HG02571 (cell line): ENCODE measurements around the gene EFHD1.

Source experiments
- ATAC-seq: cut with Tn5 transposase; IDR thresholded peaks from one replicate; pipeline ENCODE4 v1.9.1; 2021; ENCODE audit warnings: mild to moderate bottlenecking, moderate library complexity; ENCODE audit not compliant: unreplicated experiment

EFHD1 gene

DNA sequence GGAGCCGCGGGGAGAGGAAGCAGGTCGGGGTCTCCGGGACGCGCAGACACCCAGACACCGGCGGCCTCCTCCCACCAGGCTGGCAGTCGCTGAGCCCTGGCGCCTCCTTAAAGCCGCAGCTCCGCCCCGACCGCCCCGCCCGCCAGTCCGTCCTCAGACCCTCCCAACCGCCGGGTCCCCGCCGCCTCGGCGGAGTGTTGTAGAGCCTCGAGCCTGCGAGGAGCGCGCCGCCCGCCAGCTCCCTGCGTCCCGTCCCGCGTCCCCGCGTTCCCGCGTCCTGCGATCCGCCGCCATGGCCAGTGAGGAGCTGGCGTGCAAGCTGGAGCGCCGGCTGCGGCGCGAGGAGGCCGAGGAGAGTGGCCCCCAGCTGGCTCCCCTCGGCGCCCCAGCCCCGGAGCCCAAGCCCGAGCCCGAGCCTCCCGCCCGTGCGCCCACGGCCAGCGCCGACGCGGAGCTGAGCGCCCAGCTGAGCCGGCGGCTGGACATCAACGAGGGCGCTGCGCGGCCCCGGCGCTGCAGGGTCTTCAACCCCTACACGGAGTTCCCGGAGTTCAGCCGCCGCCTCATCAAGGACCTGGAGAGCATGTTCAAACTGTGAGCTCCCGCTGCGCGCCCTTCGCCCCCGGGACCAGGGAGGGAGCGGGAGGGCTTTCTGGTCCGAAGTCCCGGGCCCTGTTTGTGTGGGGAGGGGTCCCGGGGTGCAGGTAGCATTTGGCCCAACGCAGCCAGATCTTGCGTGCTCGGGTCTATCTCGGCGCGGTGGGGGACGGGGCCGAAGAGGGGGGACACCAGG is at the start of gene EFHD1:
Gene EFHD1 (plus strand): TSS at position 192 of the 793 bp plus-strand sequence. CDS start 101 bp downstream, at position 293.
- no peak for ATAC-seq

DNA sequence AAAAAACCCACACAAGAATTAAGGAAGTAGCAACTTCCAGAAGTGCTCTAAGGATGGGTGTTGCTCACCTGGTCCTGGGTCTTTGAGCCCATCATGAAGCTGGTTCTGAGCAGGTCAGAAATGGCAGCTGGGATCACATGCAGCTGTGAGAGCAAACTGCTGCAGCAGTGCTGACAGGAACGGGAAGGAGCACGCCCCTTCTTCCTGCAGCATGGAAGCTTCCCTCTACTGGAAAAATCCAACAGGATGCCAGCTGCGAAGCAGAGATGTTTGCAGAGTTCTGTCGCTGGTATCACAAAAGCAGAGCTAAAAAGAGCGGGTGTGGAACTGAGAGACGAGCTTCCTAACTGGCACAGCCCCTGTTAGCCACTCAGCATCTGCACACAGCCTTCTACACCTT is 49.2 kb upstream of the EFHD1 start:
- no peak for ATAC-seq

GRCh38 chr2:232586943-232587505 is 46.4 kb upstream of the EFHD1 start:
- ATAC-seq: no peak

DNA sequence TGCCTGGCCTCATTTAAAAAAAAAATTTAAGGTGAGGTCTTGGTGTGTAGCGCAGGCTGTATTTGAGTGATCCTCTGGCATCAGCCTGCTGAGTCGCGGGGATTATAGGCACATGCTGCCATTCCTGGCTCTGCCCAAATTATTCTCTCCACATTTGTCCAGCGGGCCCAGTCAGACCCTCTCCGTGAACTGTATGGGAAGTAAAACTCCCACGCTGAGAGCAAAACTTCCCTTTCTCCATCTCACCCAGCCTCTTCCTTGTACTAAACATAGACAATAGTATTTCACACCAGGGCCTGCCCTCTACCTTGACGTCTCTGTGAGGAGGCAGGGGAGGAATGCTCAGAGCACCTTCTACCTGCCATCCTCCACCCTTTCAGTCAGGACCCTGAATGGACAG is 45.9 kb upstream of the EFHD1 start:
- ATAC-seq: no peak

GRCh38 chr2:232588031-232588430 is 45.4 kb upstream of the EFHD1 start:
- ATAC-seq: no peak

- ATAC-seq: no peak
Measured at GRCh38 chr2:232588680-232589585, 44.5 kb upstream of the EFHD1 start.

DNA sequence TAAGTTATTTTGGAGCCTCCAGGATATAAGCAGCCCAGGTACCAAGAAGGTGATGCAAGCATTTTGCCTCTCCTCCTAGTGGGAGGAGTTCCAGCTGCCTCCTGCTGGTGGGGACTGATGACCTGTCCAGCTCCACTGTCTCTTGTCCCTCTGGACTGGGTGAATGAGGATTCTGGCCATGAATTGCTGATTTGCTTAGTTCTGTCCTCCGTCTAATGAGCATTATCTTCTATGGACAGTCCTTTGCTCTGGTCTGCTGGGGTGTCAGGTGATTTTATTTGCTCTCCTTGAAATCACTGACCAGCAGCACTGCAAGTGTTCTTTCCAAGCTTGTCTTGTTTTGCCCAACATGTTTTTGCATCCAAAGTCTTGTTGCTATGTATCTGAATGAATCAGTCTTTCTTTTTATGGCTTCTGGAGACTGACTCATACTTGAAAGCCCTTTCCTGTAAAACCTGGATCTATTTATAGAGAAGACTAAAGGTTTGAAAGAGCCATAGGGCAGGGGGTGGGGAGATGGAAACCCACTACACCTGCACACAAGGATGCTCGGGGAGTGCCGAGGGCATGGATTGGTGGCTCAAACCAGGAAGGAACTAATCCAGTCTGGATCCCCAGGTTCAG is 40.5 kb upstream of the EFHD1 start:
- ATAC-seq: no peak

DNA sequence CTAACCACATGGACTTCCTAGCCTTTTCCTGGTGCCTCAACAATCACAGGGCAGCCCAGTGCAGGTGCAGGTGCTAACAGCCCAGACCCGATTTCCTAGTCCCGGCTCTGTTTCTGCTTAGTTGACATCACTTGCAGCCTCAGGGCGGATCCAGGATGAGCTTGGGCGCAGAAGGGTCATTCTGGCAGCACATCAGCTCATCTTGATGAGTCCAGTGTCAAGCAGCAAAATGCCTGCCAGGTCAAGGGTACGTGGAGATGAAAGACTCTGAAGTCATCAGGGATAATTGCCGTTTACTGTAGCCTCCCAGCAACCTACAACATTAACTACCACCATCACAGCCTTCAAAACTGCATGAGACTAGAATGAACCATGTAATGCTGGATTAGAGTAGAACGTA is 39.4 kb upstream of the EFHD1 start:
- no peak for ATAC-seq

GRCh38 chr2:232597362-232598079 is 35.9 kb upstream of the EFHD1 start:
- no peak for ATAC-seq

- ATAC-seq: no peak
Measured at GRCh38 chr2:232598293-232598692, 35.1 kb upstream of the EFHD1 start.

DNA sequence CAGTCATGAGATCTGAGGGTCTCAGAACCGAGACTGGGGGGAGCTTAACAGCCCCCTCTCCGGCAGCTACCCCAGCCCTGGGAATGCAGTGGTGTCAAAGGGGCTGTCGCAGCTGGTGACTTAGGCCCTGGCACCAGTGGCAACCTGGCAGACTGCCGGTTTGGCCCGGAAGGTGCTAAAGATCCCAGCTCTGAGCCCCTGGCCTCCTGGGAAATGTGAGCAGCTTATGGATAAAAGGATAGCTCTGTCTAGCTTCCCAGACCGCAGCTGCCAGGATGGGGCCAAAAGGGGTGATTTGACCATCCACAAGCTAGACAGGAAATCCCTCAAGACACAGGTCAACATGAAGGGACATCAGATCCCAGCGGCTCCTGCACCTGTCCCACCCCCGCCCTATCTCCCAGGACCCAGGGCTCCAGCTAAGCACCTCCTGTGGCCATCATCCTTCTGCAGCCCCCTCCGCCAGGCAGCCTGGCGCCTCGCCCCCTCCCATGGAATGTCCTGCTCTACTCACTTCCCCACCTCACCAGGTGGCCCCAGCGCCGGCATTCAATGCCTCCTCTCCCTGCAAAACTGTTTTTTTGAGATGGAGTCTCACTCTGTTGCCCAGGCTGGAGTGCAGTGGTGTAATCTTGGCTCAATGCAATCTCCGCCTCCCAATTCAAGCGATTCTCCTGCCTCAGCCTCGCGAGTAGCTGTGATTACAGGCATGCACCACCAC is 33.2 kb upstream of the EFHD1 start:
- no peak for ATAC-seq

DNA sequence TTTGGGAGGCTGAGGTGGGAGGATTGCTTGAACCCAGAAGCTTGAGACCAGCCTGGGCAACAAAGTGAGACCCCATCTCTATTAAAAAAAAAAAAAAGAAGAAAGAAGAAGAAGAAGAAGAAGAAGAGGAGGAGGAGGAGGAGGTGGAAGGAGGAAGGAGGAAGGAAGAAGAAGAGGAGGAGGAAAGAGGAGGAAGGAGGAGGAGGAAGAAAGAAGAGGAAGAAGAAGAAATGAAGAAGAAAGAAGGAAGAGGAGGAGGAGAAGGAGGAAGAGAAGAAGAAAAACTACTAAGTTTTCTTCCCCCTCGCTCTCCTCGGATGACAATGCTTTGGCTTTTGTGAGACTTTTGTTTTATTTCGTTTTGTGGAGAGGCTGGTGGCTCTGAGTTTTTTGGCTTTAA is 30.1 kb upstream of the EFHD1 start:
- no peak for ATAC-seq

- no peak for ATAC-seq
Measured at GRCh38 chr2:232604535-232604934, 28.9 kb upstream of the EFHD1 start.

DNA sequence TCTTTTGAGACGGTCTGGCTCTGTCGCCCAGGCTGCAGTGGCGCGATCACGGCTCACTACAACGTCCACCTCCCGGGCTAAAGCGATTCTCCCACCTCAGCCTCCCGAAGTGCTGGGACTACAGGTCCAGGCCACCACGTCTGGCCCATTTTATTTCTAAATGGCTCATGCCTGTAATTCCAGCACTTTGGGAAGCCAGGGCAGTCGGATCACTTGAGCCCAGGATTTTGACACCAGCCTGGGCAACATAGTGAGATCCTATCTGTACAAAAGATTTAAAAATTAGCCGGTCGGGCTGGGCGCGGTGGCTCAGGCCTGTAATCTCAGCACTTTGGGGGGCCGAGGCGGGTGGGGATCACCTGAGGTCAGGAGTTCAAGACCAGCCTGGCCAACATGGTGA is 26.4 kb upstream of the EFHD1 start:
- no peak for ATAC-seq

DNA sequence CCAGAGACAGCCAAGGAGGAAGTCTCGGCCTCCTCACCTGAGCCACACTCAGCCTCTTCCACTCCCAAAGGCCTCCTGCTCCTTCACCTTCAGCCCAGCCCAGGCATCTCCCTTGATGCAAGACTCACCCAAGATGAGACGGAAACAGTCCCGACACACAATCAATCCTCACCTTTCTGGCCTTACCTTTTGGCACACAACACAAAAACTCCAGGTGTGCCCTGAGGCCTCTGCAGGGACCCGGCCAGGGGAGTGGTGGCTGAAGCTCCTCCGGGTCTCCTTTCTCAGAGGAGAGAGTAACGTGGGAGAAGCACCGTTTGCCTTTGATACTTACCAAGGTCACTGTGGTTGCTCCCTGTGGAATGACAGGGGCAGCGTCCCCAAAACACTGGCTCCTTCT is 23.8 kb upstream of the EFHD1 start:
- no peak for ATAC-seq

DNA sequence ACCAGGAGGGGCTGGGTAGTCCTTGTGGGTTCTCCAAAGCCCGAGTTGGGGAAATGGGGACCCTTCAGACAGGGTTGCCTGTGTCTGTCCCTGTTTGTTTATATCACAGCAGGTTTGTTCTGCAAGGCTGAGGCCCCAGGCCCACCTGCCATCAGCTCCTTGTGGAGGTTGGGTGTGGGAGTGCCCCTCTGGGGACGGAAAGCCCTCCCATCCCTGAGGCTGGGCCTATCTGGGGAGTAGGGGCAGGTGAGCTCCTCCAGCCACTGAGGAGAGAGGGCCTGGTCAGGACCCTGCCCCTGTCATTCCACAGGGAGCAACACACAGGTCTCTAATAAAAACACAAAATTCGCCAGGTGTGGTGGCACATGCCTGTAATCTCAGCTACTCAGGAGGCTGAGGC is 23.3 kb upstream of the EFHD1 start:
- no peak for ATAC-seq

DNA sequence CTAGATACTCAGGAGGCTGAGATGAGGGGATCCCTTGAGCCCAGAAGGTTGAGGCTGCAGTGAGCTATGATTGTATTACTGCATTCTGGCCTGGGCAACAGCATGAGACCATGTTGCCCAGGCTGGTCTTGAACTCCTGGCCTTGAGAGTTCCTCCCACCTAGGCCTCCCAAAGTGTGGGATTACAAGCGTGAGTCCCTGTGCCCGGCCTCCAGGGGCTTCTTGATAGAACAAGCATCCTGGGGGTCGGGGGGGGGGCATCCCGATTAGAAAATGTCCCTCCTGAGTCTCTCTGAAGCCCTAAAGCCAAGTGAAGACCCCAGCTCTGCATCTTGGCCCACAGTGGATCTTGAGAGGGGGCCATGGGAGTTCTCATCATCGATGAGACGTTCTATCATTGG is 22.3 kb upstream of the EFHD1 start:
- ATAC-seq: no peak

GRCh38 chr2:232611559-232612218 is 21.7 kb upstream of the EFHD1 start:
- ATAC-seq: no peak

GRCh38 chr2:232613538-232614134 is 19.8 kb upstream of the EFHD1 start:
- no peak for ATAC-seq
